Measurements from ENCODE around the gene TEX53.

DNA sequence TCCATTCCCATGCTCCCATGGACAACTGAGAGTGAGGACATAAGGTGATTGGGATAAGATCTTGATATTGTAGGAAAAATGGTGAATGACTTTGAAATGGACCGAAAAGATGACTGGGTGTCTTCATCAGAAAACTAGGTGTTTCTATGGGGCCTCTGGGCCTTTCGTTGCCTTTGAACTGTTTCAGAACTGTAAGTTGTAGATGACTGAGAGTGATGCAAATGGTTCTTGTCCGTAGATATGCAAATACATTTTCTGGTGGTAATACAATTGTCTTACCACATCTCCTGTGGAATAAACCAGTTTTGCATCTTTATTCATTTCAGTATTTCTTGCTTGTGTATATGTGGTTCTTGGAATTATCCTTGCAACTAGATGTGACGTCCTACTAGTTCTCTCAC is 40.3 kb upstream of the TEX53 start:
- no peak for TF ChIP-seq CTCF (IDR thresholded peaks at IDR 0.05)
- TF ChIP-seq POLR2A (IDR thresholded peaks at IDR 0.05): no peak
